Duodenal mucosa (tissue), 2 donors: ENCODE measurements around the gene POLR2J3.
"Not testable (repeated sequence)": the region's sequence is repeated elsewhere in the genome, so short reads cannot be mapped to it uniquely, and the experiment has no call there.

ENCODE experiments used
- H3K27ac ChIP-seq: one replicate; pipeline ENCODE4 v1.7.0; 2013; ENCODE audit warnings: low read depth, low read length
- H3K27me3 ChIP-seq, 2 donors: one replicate each; pipeline ENCODE4 v1.7.0; 2013; ENCODE audit warnings: low read length in 2 of 2, control low read depth in 1 of 2; ENCODE audit not compliant: insufficient read depth in 2 of 2, control insufficient read depth in 1 of 2
- H3K36me3 ChIP-seq, 2 donors: one replicate each; pipeline ENCODE4 v1.7.0; 2013; ENCODE audit warnings: low read length in 2 of 2, control low read depth in 1 of 2; ENCODE audit not compliant: insufficient read depth in 2 of 2, control insufficient read depth in 1 of 2
- H3K4me1 ChIP-seq, 2 donors: one replicate each; pipeline ENCODE4 v1.7.0; 2013; ENCODE audit warnings: low read length in 2 of 2, control low read depth in 1 of 2; ENCODE audit not compliant: insufficient read depth in 2 of 2, control insufficient read depth in 1 of 2
- H3K4me3 ChIP-seq, 2 donors: one replicate each; pipeline ENCODE4 v1.7.0; 2013; ENCODE audit warnings: low read length in 2 of 2, low read depth in 1 of 2
- H3K9ac ChIP-seq, 2 donors: one replicate each; pipeline ENCODE4 v1.7.0; 2013; ENCODE audit warnings: low read length in 2 of 2, low read depth in 1 of 2
- H3K9me3 ChIP-seq, 2 donors: one replicate each; pipeline ENCODE4 v1.7.0; 2013; ENCODE audit warnings: low read length in 2 of 2, control low read depth in 1 of 2; ENCODE audit not compliant: control insufficient read depth in 1 of 2

Gene POLR2J3

DNA sequence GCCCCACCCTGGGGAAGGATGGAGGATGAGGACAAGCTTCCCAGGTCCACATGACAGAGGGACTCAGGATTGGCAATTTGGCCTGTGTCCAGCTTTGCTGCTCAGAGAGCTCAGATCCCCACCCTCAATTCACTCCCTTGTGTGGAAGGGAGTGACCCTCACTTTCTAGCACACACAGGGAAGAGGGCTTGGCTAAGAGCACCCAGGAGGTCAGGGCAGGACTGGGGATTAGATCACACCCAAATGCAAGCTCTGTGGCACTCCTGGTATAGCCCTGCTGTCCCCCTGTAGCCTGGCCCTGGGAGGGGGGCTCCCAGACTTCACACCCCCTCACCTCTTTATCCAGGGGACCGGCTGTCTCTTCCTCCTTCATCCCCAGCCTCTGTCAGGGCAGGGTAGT is 28.0 kb downstream of the POLR2J3 start:
- not testable (repeated sequence) for H3K36me3 ChIP-seq, H3K27me3 ChIP-seq, H3K4me1 ChIP-seq, H3K4me3 ChIP-seq, H3K9ac ChIP-seq, H3K27ac ChIP-seq, H3K9me3 ChIP-seq

DNA sequence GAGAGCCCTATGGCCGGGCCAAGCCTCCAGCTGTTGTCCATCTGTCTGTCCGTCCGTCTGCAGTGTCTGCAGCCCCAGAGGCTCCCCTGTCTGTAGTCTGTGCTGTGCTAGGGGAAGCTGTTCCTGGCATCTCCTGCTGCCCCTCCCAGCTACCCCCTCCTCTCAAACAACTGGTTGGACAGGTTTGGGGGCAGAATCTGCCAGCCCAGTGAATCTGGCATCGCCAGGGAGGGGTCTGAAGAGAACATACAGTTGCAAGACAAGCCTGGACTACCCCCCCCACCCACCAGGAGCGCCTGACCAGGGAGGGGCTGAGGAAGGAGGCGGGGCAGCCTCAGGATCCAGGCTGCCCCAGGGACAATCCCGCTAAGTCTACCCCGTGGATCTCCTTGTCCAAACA is 28.8 kb downstream of the POLR2J3 start, which contains the start of gene UPK3BL2:
Gene UPK3BL2 (minus strand): TSS at position 101 of the 400 bp plus-strand sequence. CDS start 60 bp downstream, at position 41.
- not testable (repeated sequence) for H3K4me3 ChIP-seq, H3K27me3 ChIP-seq, H3K36me3 ChIP-seq, H3K9ac ChIP-seq, H3K27ac ChIP-seq, H3K4me1 ChIP-seq, H3K9me3 ChIP-seq

DNA sequence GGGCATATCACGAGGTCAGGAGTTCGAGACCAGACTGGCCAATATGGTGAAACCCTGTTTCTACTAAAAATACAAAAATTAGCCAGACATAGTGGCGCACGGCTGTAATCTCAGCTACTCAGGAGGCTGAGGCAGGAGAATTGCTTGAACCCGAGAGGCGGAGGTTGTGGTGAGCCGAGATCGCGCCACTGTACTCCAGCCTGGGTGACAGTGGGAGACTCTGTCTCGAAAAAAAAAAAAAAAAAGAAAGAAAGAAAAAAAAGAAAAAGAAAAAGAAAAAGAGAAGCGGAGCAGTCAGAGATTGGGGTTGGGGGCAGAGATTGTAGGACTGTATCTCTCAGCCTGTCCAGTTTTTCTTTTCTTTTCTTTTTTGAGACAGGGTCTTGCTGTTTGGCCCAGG is 29.6 kb downstream of the POLR2J3 start:
- not testable (repeated sequence) for H3K27me3 ChIP-seq, H3K4me1 ChIP-seq, H3K9ac ChIP-seq, H3K4me3 ChIP-seq, H3K9me3 ChIP-seq, H3K27ac ChIP-seq, H3K36me3 ChIP-seq

DNA sequence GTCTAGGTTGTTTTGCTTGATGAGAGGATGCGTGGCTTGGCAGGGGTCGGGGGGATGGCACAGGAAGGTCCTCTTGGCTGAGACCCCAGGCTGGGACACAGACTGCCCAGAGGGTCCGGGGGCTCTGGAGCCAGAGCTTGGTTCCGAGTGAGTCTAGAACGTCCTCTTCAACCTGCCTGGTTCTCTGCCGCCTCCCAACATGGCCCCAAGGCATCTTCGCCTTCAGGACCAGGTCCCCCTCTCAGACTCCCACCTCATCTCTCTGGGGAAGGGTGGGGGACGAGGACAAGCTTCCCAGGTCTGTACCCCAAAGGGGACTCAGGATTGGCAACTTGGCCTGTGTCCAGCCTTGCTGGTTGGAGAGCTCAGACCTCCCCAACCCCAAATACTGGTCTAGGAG is 30.3 kb downstream of the POLR2J3 start:
- H3K27ac ChIP-seq, H3K9ac ChIP-seq, H3K36me3 ChIP-seq: not testable (repeated sequence)

DNA sequence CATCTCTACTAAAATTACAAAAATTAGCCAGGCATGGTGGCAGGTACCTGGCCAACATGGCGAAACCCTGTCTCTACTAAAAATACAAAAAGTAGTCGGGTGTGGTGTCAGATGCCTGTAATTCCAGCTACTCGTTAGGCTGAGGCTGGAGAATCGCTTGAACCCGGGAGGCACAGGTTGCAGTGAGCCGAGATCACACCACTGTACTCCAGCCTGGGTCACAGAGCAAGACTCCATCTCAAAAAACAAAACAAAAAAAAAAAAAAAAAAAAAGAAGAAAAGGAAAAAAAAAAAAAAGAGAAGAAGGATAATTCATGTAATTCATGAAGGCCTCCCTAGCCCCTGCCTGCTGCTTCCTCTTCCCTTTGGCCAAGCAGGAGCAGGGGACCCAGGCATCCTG is 31.8 kb downstream of the POLR2J3 start:
- H3K4me3 ChIP-seq, H3K27ac ChIP-seq, H3K4me1 ChIP-seq, H3K9ac ChIP-seq, H3K36me3 ChIP-seq, H3K27me3 ChIP-seq, H3K9me3 ChIP-seq: not testable (repeated sequence)

More for the DNA sequence above, 30.3 kb downstream of the POLR2J3 start:
- not testable (repeated sequence) for H3K27me3 ChIP-seq, H3K4me3 ChIP-seq, H3K4me1 ChIP-seq, H3K9me3 ChIP-seq

DNA sequence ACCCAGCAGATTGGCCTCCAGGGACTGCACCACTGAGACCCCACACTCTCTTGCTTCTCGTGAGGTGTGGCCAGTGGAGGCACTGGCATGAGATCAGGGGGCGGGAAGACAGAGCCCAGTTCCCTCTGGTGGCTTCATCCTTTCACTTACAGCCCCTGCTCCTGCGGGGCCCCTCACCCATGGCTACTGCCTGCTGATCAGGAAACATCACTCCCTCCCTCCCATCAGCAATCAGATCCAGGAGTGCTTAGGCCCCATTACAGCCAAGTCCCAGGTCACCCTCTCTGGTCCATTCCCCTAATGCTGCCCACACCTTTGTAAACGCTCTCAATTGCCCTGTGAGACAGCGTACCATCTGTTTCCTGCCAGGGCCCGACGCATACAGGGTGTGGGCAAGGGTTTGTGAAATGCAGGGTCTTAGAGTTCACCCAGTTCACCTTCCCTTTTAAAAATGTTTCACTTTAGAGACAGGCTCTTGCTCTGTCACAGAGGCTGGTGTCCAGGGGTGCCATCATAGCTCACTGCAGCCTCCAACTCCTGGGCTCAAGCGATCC is 37.2 kb downstream of the POLR2J3 start:
- not testable (repeated sequence) for H3K9ac ChIP-seq, H3K27ac ChIP-seq, H3K4me3 ChIP-seq, H3K4me1 ChIP-seq, H3K27me3 ChIP-seq, H3K9me3 ChIP-seq, H3K36me3 ChIP-seq

DNA sequence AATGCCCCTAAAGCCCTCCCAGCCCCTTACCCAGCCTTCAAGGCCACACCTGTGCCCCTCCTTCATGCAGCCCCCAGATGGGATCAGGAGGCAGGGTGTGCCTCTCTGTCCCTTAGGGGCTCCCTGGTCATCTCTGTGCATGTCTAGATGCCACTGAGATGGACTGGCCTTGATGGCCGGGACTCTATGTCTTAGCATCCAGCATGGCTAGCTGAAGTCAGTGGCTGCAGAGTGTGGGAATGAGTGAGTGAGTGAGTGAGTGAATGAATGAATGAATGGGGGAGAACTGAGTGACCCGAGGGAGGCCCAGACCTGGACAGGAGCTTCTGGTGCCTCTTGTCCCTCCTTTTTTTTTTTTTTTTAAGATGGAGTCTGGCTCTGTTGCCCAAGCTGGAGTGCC is 40.3 kb downstream of the POLR2J3 start:
- not testable (repeated sequence) for H3K9ac ChIP-seq, H3K4me3 ChIP-seq, H3K9me3 ChIP-seq, H3K4me1 ChIP-seq, H3K27me3 ChIP-seq, H3K27ac ChIP-seq, H3K36me3 ChIP-seq

GRCh38 chr7:102531583-102531982 is 40.8 kb downstream of the POLR2J3 start:
- not testable (repeated sequence) for H3K9ac ChIP-seq, H3K36me3 ChIP-seq, H3K9me3 ChIP-seq, H3K27ac ChIP-seq, H3K4me1 ChIP-seq, H3K27me3 ChIP-seq, H3K4me3 ChIP-seq

DNA sequence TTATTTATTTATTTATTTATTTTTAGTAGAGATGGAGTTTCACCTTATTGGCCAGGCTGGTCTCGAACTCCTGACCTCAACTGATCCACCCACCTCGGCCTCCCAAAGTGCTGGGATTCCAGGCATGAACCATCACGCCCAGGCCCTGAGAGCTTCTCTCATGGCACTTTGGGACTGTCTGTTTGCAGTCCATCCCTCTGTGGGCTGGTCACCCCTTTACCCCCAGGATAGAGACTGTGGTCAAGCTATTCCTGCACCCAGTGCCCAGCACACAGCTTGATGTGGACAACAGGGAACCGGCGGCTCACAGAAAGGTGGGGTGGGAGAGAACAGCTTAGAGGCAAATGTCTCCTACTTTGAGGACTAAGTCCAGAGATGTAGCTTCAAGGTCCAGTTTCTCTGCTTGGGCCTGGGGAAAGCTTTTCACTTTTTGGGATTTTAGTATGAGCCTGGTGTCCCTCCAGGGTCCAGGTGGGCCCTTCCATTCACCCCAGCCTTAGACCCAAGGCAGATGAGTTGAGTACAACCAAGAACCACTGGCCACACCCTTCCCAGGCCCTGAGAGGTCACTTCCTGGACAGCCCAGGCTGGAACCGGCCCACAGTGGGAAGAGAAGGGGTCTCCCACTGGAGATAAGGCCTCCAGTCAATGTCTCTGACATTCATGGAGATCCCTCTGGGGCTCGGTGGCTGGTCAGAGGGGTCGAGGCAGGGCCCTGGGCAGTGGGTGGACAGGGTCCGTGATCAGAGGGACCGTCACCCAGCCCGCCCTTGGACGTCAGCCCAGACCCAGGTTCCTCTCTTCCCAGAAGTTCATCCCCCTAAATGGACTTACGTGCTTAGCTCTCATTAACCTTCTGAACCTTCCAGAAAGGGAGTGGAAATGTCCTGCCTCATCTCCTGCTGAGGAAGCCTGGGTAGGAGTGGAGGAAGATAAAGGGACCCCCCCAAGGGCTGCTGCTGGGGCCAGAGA is 44.3 kb downstream of the POLR2J3 start:
- not testable (repeated sequence) for H3K4me1 ChIP-seq, H3K36me3 ChIP-seq, H3K27me3 ChIP-seq, H3K9me3 ChIP-seq, H3K27ac ChIP-seq, H3K9ac ChIP-seq, H3K4me3 ChIP-seq

- not testable (repeated sequence) for H3K27me3 ChIP-seq, H3K9me3 ChIP-seq, H3K27ac ChIP-seq, H3K9ac ChIP-seq, H3K36me3 ChIP-seq, H3K4me1 ChIP-seq, H3K4me3 ChIP-seq
Observed at GRCh38 chr7:102527182-102527581, 45.2 kb downstream of the POLR2J3 start.
